PC-9 (cell line): ENCODE results near the gene SPATC1L. TPM values are rescaled to one million over a fixed set of nuclear protein-coding genes. Genes with fewer than 3 reads are reported as not detected.
"Not testable (repeated sequence)": the region's sequence is repeated elsewhere in the genome, so short reads cannot be mapped to it uniquely, and the experiment has no call there.

Experiments
- BruUV-seq: library from RNA; stranded (reverse); fragments of 400-500 nt; replicated peaks from 2 replicates; lab custom pipeline; 2021; lab: Mats Ljungman, UMichigan
- CTCF ChIA-PET: fragments of 300-600 bp; sonication (Branson Sonifier 250); formaldehyde crosslinking; loops from one replicate; lab custom pipeline; 2022; ENCODE audit warnings: antibody characterized with exemption; lab: Charles Lee
- POLR2A ChIA-PET: fragments of 300-600 bp; sonication (Branson Sonifier 250); formaldehyde crosslinking; loops from one replicate; lab custom pipeline; 2022; ENCODE audit warnings: antibody characterized with exemption; ENCODE audit not compliant: unreplicated experiment; lab: Charles Lee
- DNase-seq, 2 experiments: peaks; one replicate each; pipeline versions ENCODE4 v3.0.0 to v3.0.0-alpha.2; 2015 to 2022; ENCODE audit warnings: mixed read lengths in 1 of 2
- H2AFZ ChIP-seq: fragments of 200-600 bp; sonication (generic); 2 replicates; pipeline ENCODE4 v1.8.1; 2017; ENCODE audit warnings: antibody characterized with exemption
- H3F3A ChIP-seq: fragments of 200-600 bp; sonication (generic); 2 replicates; pipeline ENCODE4 v1.8.1; 2017; ENCODE audit warnings: antibody characterized with exemption, mild to moderate bottlenecking, low read depth; ENCODE audit not compliant: insufficient read depth
- H3K27ac ChIP-seq: fragments of 200-600 bp; sonication (generic); 2 replicates; pipeline ENCODE4 v1.6.1; 2016; ENCODE audit warnings: mixed run types
- H3K27me3 ChIP-seq: fragments of 200-600 bp; sonication (generic); 2 replicates; pipeline ENCODE4 v1.6.1; 2016; ENCODE audit warnings: low read depth, mixed run types; ENCODE audit not compliant: insufficient read depth
- H3K36me3 ChIP-seq: fragments of 200-600 bp; sonication (generic); 2 replicates; pipeline ENCODE4 v1.6.1; 2016; ENCODE audit warnings: low read depth, mixed run types
- H3K4me1 ChIP-seq: fragments of 200-600 bp; sonication (generic); replicated peaks from 2 replicates; pipeline ENCODE4 v1.6.1; 2016; ENCODE audit warnings: mixed run types; ENCODE audit not compliant: insufficient read depth
- H3K4me2 ChIP-seq: fragments of 200-600 bp; sonication (generic); 2 replicates; pipeline ENCODE4 v1.6.1; 2017; ENCODE audit warnings: mixed run types
- H3K4me3 ChIP-seq: fragments of 200-600 bp; sonication (generic); 2 replicates; pipeline ENCODE4 v1.6.1; 2016; ENCODE audit warnings: mixed run types
- H3K79me2 ChIP-seq: fragments of 200-600 bp; sonication (generic); 2 replicates; pipeline ENCODE4 v1.6.1; 2017; ENCODE audit warnings: low read depth, mixed run types
- H3K9me2 ChIP-seq: fragments of 200-600 bp; sonication (generic); 2 replicates; pipeline ENCODE4 v1.8.1; 2017; ENCODE audit warnings: mild to moderate bottlenecking; ENCODE audit not compliant: insufficient read depth
- H3K9me3 ChIP-seq: fragments of 200-600 bp; sonication (generic); 2 replicates; pipeline ENCODE4 v1.8.1; 2016; ENCODE audit warnings: low read depth; ENCODE audit not compliant: insufficient read depth
- H4K20me1 ChIP-seq: fragments of 200-600 bp; sonication (generic); 2 replicates; pipeline ENCODE4 v1.8.1; 2017; ENCODE audit not compliant: insufficient read depth
- EZH2 ChIP-seq: fragments of 200-600 bp; sonication (generic); IDR thresholded peaks from 2 replicates; pipeline ENCODE4 v1.8.0; 2017; ENCODE audit warnings: antibody characterized with exemption, low read depth
- intact Hi-C: fragments of 100-400 bp; cut with micrococcal nuclease; formaldehyde crosslinking; loops from one replicate; pipeline ENCODE4 v1.10.0; 2022; ENCODE audit not compliant: unreplicated experiment
- total RNA-seq: library from RNA; stranded (reverse); gene quantifications from 2 replicates; pipeline ENCODE4 v1.2.3, GENCODE V29; 2021
- TF ChIP-seq, protein P1 (sequence below): fragments of 200-600 bp; sonication (generic); conservative IDR thresholded peaks from 2 replicates; pipeline ENCODE4 v1.6.1; 2017; ENCODE audit warnings: mixed run types, antibody characterized with exemption, mild to moderate bottlenecking, moderate library complexity

SPATC1L gene
- total RNA-seq, 1 experiment from 2014 or later, result 32.7 TPM

DNA sequence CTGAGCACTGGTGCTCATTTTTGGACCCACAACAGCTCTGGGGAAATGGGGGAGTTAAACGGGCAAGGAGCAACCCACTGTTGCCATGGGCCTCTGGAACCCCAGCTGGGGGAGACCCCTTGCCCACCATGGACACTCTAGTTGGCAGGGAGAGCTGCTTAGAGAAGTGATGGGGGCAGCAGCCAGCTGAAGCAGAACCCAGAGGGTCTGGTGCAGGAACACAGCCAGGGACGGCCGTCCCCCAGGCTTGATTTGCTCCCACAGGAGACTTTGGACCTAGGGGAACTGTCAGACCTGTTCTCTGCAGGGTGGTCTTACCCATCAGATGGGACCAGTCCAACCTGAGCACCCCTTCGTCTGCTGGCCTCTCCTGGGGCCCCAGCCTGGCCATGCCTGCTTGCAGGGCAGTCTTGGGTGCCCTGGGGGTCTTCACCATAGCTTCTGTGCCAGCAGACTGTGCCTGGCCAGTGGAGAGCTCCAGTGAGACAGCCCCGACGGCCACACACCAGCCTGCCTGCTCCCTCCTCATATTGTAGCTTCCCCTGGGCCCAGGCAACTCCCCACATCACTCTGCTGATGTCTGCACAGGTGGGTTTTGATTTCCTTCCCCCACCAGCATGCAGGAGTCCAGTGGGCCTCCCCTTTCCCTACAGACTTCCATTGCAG lies 11.3 kb downstream of the SPATC1L start:
- ChIA-PET CTCF (no interaction called here), POLR2A (no interaction called here)
- TF ChIP-seq, protein P1, sequence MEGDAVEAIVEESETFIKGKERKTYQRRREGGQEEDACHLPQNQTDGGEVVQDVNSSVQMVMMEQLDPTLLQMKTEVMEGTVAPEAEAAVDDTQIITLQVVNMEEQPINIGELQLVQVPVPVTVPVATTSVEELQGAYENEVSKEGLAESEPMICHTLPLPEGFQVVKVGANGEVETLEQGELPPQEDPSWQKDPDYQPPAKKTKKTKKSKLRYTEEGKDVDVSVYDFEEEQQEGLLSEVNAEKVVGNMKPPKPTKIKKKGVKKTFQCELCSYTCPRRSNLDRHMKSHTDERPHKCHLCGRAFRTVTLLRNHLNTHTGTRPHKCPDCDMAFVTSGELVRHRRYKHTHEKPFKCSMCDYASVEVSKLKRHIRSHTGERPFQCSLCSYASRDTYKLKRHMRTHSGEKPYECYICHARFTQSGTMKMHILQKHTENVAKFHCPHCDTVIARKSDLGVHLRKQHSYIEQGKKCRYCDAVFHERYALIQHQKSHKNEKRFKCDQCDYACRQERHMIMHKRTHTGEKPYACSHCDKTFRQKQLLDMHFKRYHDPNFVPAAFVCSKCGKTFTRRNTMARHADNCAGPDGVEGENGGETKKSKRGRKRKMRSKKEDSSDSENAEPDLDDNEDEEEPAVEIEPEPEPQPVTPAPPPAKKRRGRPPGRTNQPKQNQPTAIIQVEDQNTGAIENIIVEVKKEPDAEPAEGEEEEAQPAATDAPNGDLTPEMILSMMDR, result no peak
- no peak for TF ChIP-seq EZH2
- H3K4me3 ChIP-seq, result no peak overlapping the region
- no peak overlapping the region for H3K27ac ChIP-seq
- no peaks in the 10 kb centered on the region for H3K36me3 ChIP-seq
- no peak for DNase-seq
- H3F3A ChIP-seq, result no peaks in the 10 kb centered on the region
- intact Hi-C loops, result no loop called here
- H3K4me2 ChIP-seq, result no peak overlapping the region
- H4K20me1 ChIP-seq, result no peaks in the 10 kb centered on the region
- H3K9me2 ChIP-seq, result no peaks in the 10 kb centered on the region
- H2AFZ ChIP-seq, result no peak overlapping the region
- H3K4me1 ChIP-seq, result no peaks in the 10 kb centered on the region
- no peaks in the 10 kb centered on the region for H3K9me3 ChIP-seq
- BruUV-seq, result no TSS peak
- no peaks in the 10 kb centered on the region for H3K79me2 ChIP-seq
- no peaks in the 10 kb centered on the region for H3K27me3 ChIP-seq

DNA sequence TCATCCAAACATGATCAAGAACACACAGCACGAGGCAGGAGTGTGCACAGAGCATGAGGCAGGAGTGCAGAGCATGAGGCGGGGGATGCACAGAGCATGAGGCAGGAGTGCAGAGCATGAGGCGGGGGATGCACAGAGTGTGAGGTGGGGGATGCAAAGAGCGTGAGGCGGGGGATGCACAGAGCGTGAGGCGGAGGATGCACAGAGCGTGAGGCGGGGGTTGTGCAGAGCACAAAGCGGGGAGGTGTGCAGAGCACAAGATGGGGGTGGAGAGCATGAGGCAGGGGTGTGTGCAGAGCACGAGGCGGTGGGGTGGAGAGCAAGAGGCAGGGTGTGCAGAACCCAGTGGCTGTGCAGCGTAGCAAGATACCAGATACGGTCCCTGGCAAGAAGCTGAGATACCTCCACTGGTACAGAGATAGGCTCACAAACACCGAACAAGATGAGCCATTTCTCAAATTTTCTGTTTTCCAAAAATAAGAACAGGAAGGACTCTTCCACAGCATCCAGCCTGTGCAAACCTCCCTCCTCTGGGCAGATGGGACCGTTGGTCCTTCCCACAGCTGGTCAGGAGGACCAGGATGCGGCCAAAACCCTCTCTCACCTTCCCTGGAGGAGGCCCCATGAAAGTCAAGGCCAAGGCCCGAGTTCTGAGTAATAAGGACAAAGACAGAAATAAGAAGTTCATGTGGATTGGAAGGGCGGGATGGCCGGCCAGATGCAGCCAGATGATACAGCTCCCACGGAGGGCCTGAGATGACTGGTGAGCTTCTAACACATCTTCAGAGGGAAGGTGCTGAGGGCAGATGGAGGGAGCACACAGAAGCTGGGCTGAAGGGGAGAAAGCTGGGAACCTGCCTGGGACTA lies 12.0 kb downstream of the SPATC1L start:
- ChIA-PET CTCF (no interaction called here), POLR2A (no interaction called here)
- Histone ChIP-seq H3K4me1 (no peaks in the 10 kb centered on the region), H3K27me3 (no peaks in the 10 kb centered on the region), H3K27ac (no peak overlapping the region), H2AFZ (no peak overlapping the region), H3K79me2 (no peaks in the 10 kb centered on the region), H3K9me2 (no peaks in the 10 kb centered on the region), H3K4me3 (no peak overlapping the region), H3K4me2 (no peak overlapping the region), H3K36me3 (no peaks in the 10 kb centered on the region), H4K20me1 (no peaks in the 10 kb centered on the region), H3K9me3 (no peaks in the 10 kb centered on the region), H3F3A (no peaks in the 10 kb centered on the region)
- no peak for TF ChIP-seq EZH2
- TF ChIP-seq, protein P1, result no peak
- no peak for DNase-seq
- intact Hi-C loops, result no loop called here
- BruUV-seq, result no TSS peak

DNA sequence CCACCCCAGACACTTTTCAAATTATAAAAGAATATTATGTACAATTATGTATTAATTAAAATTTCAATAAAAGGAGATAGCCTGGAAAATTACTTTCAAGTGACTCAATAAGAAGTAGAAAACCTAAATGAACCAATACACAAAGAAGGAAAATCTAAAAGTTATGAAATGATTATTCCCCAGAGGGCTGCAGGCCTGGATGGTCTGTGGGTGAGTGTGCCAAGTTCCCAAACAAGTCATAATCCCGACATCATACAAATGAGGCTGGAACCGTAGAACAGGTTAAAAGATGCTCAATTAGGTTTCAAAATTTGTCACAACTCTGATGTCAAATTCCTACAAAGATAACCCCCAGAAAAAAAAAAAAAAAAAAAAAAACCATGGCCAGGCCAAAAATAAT lies 12.7 kb downstream of the SPATC1L start:
- intact Hi-C loops, result no loop called here
- H3K79me2 ChIP-seq, result no peaks in the 10 kb centered on the region
- H3K4me2 ChIP-seq, result no peak overlapping the region
- BruUV-seq, result no TSS peak
- no peak overlapping the region for H3K27ac ChIP-seq
- no peak overlapping the region for H3K4me3 ChIP-seq
- H2AFZ ChIP-seq, result no peak overlapping the region
- H3K4me1 ChIP-seq, result no peaks in the 10 kb centered on the region
- no peaks in the 10 kb centered on the region for H3K27me3 ChIP-seq
- H3K9me2 ChIP-seq, result no peaks in the 10 kb centered on the region
- CTCF ChIA-PET, result no interaction called here
- no peaks in the 10 kb centered on the region for H3F3A ChIP-seq
- no peaks in the 10 kb centered on the region for H3K9me3 ChIP-seq
- no peak for DNase-seq
- H3K36me3 ChIP-seq, result no peaks in the 10 kb centered on the region
- POLR2A ChIA-PET, result no interaction called here
- TF ChIP-seq, protein P1, result no peak
- no peaks in the 10 kb centered on the region for H4K20me1 ChIP-seq

DNA sequence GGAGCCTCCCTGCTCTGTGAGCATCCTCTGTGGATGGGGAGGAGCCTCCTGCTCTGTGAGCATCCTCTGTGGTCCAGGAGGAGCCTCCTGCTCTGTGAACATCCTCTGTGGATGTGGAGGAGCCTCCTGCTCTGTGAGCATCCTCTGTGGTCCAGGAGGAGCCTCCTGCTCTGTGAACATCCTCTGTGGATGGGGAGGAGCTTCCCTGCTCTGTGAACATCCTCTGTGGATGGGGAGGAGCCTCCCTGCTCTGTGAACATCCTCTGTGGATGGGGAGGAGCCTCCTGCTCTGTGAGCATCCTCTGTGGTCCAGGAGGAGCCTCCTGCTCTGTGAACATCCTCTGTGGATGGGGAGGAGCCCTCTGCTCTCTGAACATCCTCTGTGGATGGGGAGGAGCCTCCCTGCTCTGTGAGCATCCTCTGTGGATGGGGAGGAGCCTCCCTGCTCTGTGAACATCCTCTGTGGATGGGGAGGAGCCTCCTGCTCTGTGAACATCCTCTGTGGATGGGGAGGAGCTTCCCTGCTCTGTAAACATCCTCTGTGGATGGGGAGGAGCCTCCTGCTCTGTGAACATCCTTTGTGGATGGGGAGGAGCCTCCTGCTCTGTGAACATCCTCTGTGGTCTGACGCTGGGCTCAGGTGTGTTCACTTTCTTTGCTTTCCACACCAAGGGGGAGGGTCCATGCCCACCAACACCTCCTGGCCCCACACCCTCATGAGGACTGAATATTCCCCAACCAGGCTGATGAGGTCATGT lies 13.6 kb downstream of the SPATC1L start:
- CTCF ChIA-PET, H3K4me1 ChIP-seq, H3K9me3 ChIP-seq, H3K27me3 ChIP-seq, H3K4me3 ChIP-seq, H3K27ac ChIP-seq, H3K9me2 ChIP-seq, DNase-seq, H3K36me3 ChIP-seq, POLR2A ChIA-PET, intact Hi-C loops, H2AFZ ChIP-seq, BruUV-seq, H3K79me2 ChIP-seq, H3F3A ChIP-seq, H3K4me2 ChIP-seq, H4K20me1 ChIP-seq: not testable (repeated sequence)
